M059J (cell line): ENCODE measurements around the gene SLC43A1. TPM values are rescaled to one million over a fixed set of nuclear protein-coding genes. Genes with fewer than 3 reads are reported as not detected.

Source experiments
- DNase-seq: peaks from one replicate; pipeline ENCODE4 v3.0.0-alpha.2; 2012; ENCODE audit warnings: low read depth
- total RNA-seq: library from RNA; depleted of rRNA; stranded (reverse); fragments of >200 nt; shearing (Covaris generic); gene quantifications from 2 replicates; pipeline ENCODE4 v1.2.3, GENCODE V29; 2014

Gene SLC43A1
- total RNA-seq, 1 experiment from 2014 or later: 6.9 TPM

DNA sequence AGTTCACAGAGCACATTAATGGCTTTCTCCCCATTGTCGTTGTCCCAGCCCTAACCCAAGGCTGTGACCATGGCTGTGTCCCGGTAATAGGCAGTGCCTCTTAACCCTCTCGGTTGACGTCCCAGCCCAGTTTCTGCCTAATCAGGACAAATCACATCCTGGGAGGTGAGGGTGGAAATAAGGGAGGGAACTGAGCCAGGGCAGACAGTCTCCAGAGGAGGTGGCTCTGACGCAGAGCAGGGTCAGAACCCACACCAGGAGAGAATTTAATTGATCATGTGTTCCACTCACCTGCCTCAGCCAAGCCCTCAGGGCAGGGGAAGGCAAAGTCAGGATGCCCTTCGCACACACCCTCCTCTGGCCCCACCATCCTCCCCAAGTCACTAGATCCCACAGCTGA, 17.0 kb downstream of the SLC43A1 start:
- DNase-seq: no peak

DNA sequence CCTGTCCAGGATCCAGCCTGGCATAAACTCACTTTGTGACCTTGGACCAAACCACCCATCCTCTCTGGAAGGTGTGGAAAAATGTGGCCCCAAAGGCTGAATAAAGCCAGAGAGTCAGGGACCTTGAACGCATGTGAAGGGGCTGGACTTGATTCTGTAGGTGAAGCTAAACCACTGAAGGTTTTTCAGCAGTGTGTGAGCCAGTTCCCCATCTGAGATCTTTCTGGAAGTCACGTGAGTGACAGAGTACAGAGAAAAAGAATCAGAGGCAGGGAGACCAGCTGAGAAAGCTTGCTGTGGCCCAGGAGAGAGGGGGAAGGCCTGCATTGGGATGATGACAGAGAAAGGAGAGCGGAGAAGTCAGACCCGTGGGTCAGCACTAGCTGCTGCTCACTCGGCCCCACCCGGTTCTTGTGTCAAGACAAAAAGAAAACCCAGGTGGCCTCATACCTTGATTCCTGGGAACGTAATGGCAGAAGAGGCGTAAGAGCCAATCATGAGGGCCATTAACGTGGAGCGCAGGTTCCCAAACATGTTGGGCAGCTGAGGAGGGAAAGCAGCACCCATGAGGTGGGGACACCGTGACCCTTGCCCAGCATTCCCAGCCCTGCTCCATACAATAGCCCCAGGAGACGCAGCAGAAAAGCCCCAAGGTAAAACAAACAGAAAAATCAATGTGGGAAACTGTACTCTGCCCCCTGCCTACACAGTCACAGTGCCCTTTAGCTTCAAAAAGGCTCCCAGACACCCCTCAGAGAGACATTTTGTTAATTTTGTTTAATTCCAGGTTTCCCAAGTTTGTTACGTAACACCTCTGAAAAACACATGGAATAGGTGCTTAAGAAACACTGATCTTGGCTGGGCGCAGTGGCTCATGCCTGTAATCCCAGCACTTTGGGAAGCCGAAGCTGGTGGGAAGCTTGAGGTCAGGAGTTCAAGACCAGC, 17.9 kb downstream of the SLC43A1 start:
- DNase-seq: no peak

- DNase-seq: no peak
These were observed 19.2 kb downstream of the SLC43A1 start for GRCh38 chr11:57496109-57496820.

- no peak for DNase-seq
These were observed 21.7 kb downstream of the SLC43A1 start for GRCh38 chr11:57493507-57494503.

DNA sequence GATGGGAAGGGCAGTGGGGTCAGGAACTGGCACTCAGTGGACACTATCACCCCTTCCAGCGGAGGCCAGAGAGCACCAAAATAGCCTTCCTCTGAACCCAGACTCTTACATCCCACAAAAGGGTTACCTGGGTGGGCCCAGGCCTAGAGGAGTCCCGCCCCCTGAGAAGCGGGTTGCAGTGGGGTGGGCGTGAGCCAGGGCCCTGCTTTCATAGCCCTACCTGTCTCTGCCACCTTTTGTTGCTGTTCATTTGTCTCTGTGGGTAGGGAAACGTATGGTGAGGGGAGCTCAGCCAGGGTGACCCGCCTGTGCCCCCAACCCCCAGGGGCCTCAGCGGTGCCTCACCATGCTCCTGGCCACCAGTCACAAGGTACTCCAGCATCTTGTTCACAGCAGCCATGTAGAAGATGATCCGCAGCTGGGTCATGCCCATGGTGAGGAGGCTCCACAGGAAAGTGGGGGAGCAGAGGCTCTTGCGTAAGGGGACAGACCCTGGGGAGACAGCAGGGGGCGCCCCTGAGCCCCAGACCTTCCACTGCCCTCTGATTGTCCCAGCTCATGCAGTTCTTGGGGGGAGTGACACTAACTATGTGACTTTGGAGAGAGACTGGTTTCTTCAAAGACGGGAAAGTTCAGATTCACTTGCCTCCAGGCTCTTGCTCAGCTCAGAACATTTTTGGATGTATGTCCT, 24.0 kb downstream of the SLC43A1 start:
- no peak for DNase-seq

- peak; percentile 49 for DNase-seq
These were observed 24.9 kb downstream of the SLC43A1 start for GRCh38 chr11:57490456-57491248.

DNA sequence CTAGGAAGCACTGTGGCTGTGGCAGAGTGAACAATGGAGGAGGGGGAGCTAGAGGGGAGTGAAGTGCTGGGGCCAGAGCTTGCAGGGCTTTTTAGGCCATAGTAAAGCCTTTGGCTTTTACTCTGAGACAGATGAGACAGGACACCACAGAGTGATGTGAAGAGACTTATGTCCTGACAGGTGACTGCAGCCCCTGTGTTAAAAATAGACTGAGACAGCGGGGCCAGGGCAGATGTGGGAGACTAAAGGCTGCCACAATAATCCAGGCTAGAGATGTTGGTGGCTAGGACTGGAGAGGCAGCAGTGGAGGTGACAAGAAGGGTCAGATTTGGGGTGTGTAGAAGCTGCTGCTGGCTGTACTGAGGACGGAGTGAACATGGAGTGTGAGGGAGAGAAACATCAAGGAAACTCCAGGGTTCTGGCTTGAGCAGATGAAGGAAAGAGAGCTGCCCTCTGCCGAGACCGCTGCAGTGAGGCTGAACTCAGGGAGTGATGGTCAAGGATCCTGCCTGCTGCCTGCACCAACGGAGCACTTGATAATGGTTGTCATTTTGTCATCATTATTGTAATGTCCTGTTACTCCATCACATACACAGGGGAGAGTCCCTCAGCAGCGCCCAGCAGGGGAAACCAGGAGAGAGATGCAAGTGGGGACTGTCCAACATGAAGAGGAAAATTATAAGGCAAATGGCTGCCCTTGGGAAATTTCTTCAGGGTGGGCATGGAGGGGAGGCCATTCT, 27.4 kb downstream of the SLC43A1 start:
- no peak for DNase-seq

DNA sequence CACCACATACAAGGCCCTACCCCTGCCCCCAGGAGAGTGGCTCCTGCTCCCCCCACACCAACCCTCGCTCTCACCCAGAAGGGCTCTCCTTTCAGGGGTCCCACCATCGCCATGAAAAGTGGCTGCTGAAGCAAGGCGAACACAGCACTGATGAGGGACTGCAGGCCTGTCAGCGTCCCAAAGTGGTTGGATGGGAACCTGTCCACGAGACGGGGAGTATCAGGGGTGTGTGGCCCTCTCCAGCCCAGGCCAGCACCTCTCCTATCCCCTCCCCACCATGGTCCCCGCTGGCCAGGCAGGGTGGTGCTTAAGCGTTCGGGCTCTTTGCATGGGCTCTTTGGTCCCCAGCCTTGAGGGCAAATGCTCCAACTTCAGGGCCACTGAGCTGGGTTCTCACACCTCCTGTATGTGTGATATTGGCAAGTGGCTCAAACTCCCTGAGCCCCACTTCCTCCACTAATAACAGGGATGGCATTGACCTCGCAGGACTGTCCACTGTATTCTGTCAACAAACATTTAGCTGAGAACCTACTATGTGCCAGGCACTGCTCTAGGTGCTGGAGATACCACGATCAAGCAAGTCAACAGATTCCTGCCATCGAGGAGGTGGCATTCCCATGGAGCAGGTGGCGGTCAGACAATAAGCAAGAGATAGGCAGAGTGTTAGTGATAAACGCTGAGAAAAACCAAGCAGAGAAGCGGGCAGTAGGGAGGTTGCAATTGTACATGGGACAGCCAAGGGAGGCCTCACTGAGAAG, 28.3 kb downstream of the SLC43A1 start:
- no peak for DNase-seq

GRCh38 chr11:57485217-57485990, 30.1 kb downstream of the SLC43A1 start:
- no peak for DNase-seq

DNA sequence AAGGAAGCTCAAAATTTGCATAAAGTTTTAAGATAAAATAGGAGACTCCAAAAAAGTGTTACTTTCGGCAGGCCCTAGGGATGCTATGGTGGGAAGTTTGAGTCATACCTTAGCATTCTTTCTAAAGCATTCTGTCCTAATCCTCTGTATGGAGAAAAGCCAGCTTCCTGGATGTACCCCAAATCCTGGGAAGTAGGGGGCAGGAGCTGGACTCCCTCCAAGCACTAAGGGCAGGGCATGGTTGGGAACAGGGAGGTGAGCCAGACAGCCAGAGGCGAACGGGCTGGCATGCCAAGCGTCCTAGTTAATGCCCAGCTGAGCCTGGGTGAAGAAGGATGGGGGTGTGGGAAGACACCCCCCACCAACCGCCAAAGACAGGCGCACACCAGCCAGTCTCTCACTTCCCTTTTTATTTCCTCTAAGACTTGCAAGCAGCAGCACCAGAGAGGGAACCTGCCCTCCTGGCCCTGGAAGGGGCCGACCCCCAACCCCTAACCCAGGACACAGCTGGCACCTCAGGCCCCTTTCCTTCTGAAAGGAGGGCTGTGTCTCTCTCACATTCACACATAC, 31.3 kb downstream of the SLC43A1 start:
- peak; percentile 26 for DNase-seq

DNA sequence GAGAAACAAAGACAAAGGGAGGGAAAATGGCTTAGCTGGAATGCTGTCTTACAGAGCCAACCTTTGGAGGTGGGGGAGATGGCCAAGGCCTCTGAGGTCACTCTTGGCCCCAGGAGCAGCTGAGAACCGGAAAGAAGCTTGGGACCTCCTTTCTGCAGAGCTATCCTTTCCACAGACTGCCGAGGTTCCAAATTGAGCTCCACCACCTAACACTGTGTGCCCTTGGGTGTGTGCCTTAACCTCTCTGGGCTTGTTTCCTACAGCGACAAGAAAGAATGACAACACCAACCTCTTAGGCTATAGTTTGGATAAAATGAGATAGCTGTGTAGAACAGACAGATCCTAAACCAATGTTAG, 32.0 kb downstream of the SLC43A1 start:
- DNase-seq: no peak

DNA sequence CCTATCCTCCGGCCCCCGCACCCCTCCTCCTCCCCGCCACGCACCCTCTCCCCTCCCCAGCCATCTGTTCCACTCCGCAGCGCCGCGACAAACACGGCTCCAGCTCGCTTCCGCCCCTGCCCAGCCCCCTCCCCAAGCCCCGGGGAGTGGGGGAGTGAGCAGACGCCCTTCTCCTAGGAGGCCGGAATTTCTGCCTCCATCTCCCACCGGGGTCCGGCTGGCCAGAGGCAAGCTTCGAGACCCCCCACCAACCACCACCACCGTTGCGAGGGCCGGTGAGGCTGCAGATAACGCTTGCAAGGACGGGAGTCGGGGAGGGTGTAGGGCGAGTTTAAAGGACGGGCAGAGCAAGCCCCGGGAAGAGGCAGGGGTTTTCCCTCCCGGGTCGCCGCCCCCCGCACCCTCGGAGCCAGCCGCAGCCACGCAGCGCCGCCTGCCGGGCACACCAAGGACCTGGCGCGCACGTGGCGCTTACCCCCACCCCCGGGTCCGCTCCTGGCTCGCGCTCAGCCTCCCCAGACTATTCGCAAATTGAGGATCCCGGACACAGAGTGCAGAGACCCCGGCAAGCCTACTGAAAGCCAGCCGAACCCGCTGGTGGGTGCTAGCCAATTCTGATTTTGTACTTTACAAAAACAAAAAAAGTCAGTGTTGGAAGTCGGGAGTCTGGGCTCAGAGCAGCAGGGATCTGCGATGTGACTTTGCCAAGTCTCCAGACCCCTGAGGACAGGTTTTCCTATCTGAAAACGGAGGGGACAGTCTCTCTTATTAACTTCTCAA, 32.5 kb downstream of the SLC43A1 start:
- peak; percentile 24 for DNase-seq

- DNase-seq: no peak
These were observed 33.4 kb downstream of the SLC43A1 start for GRCh38 chr11:57481915-57482781.

GRCh38 chr11:57481315-57481714, 34.2 kb downstream of the SLC43A1 start:
- DNase-seq: no peak

- peak; percentile 59 for DNase-seq
These were observed 34.9 kb downstream of the SLC43A1 start for GRCh38 chr11:57480409-57481137.
